Nephron progenitor cell (in vitro differentiated cells): ENCODE results near the gene RPS29.
A peak's percentile ranks its signal among the peaks of the same experiment; 100 is the strongest.

Source experiments
- DNase-seq: peaks from one replicate; pipeline ENCODE4 v3.0.0; 2021
- H3K27ac Mint-ChIP-seq: 2 replicates; pipeline ENCODE4 v1.8.0; 2021; ENCODE audit warnings: mild to moderate bottlenecking, moderate library complexity, mixed read lengths
- H3K27me3 Mint-ChIP-seq: 2 replicates; pipeline ENCODE4 v1.8.0; 2021; ENCODE audit warnings: mild to moderate bottlenecking, low read depth, mixed read lengths; ENCODE audit not compliant: poor library complexity
- H3K36me3 Mint-ChIP-seq: 2 replicates; pipeline ENCODE4 v1.8.0; 2021; ENCODE audit warnings: low read depth, mixed read lengths
- H3K4me1 Mint-ChIP-seq: 2 replicates; pipeline ENCODE4 v1.8.0; 2021; ENCODE audit warnings: mixed read lengths
- H3K4me3 Mint-ChIP-seq: 2 replicates; pipeline ENCODE4 v1.8.0; 2021; ENCODE audit warnings: mild to moderate bottlenecking, moderate library complexity, mixed read lengths
- H3K9me3 Mint-ChIP-seq: 2 replicates; pipeline ENCODE4 v1.8.0; 2021; ENCODE audit warnings: mild to moderate bottlenecking, moderate library complexity, mixed read lengths
- CTCF ChIP-seq: fragments of 200-600 bp; sonication (generic); IDR thresholded peaks from 2 replicates; pipeline ENCODE4 v1.5.0; 2021; ENCODE audit warnings: antibody characterized with exemption

Gene RPS29

GRCh38 chr14:49581209-49582112 is 4.7 kb downstream of the RPS29 start:
- peak overlapping the region; percentile 18 for H3K4me3 Mint-ChIP-seq
- H3K27me3 Mint-ChIP-seq = no peaks in the 10 kb centered on the region
- peaks cover 62% of the 10 kb centered on the region for H3K4me1 Mint-ChIP-seq
- TF ChIP-seq CTCF = no peak
- no peaks in the 10 kb centered on the region for H3K9me3 Mint-ChIP-seq
- DNase-seq = no peak
- peak overlapping the region; percentile 88 for H3K27ac Mint-ChIP-seq
- peaks cover 70% of the 10 kb centered on the region for H3K36me3 Mint-ChIP-seq

GRCh38 chr14:49579841-49580240 is 6.3 kb downstream of the RPS29 start:
- H3K36me3 Mint-ChIP-seq = peaks cover 78% of the 10 kb centered on the region

GRCh38 chr14:49578141-49578540 is 8.0 kb downstream of the RPS29 start:
- Mint-ChIP-seq H3K27ac (peak overlapping the region; percentile 88), H3K4me3 (no peak overlapping the region), H3K27me3 (no peaks in the 10 kb centered on the region), H3K4me1 (peaks cover 40% of the 10 kb centered on the region), H3K9me3 (no peaks in the 10 kb centered on the region), H3K36me3 (peaks cover 78% of the 10 kb centered on the region)
- no peak for DNase-seq
- TF ChIP-seq CTCF = no peak

More at GRCh38 chr14:49579841-49580240, 6.3 kb downstream of the RPS29 start:
- no peaks in the 10 kb centered on the region for H3K9me3 Mint-ChIP-seq
- no peak for TF ChIP-seq CTCF
- H3K27me3 Mint-ChIP-seq = no peaks in the 10 kb centered on the region
- DNase-seq = no peak
- H3K27ac Mint-ChIP-seq = peak overlapping the region; percentile 22
- peaks cover 55% of the 10 kb centered on the region for H3K4me1 Mint-ChIP-seq
- no peak overlapping the region for H3K4me3 Mint-ChIP-seq

DNA sequence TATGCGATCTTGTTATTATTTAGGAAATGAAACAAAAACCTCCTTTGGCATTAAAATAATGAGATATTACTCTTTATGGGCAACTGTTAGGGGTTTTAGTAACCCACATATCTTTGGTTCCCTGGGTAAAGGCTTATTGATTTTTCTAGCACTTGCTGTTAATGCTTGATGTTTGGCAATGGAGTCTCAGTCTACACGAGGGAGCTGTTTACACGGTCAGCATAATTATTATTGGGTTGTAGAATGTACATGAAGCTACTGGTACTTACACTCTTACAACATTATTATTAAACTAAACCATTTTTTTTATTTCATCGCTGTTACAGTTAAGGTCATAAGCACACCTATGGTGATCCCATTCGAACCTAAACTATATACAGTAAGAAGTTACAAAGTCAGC is 12.1 kb downstream of the RPS29 start:
- Mint-ChIP-seq H3K9me3 (peaks cover 11% of the 10 kb centered on the region), H3K4me1 (peaks cover 10% of the 10 kb centered on the region), H3K36me3 (peaks cover 77% of the 10 kb centered on the region), H3K27me3 (no peaks in the 10 kb centered on the region), H3K4me3 (no peak overlapping the region), H3K27ac (no peak overlapping the region)
- no peak for TF ChIP-seq CTCF
- no peak for DNase-seq

DNA sequence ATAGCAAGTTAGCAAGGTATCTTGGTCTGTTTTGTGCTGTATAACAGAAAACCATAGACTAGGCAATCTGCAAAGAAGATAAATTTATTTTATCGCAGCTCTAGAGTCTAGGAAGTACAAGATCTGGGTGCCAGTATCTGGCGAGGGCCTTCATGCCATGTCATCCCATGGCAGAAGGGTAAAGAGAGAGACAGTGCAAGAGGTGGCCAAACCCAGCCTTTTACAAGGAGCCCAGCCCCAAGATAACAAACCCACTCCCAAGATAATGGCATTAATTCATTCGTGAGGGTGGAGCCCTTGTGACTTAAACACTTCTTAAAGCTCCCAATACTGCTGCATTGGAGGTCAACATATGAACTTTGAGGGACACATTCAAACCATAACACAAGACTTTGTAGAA is 16.9 kb downstream of the RPS29 start:
- peak overlapping the region; percentile 56 for H3K27ac Mint-ChIP-seq
- peaks cover 11% of the 10 kb centered on the region for H3K9me3 Mint-ChIP-seq
- H3K4me1 Mint-ChIP-seq = peaks cover 19% of the 10 kb centered on the region
- no peak for TF ChIP-seq CTCF
- no peaks in the 10 kb centered on the region for H3K27me3 Mint-ChIP-seq
- DNase-seq = no peak
- peaks cover 40% of the 10 kb centered on the region for H3K36me3 Mint-ChIP-seq
- H3K4me3 Mint-ChIP-seq = no peak overlapping the region

DNA sequence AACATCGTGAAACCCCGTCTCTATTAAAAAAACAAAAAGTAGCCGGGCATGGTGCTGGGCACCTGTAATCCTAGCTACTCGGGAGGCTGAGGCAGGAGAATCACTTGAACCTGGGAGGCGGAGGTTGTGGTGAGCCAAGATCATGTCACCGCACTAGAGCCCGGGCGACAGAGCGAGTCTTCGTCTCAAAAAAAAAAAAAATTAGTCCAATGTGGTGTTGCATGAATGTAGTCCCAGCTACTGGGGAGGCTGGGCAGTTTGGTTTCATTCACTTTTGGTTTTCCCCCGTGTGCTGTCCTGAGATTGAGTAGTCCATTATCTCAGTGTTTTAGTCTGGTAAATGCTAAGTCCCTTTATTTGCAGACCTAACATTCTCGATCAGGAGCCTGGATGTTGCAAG is 19.5 kb downstream of the RPS29 start:
- no peak for DNase-seq
- peaks cover 20% of the 10 kb centered on the region for H3K36me3 Mint-ChIP-seq
- peaks cover 4% of the 10 kb centered on the region for H3K27me3 Mint-ChIP-seq
- H3K9me3 Mint-ChIP-seq = peaks cover 19% of the 10 kb centered on the region
- H3K27ac Mint-ChIP-seq = peak overlapping the region; percentile 48
- TF ChIP-seq CTCF = no peak
- H3K4me3 Mint-ChIP-seq = no peak overlapping the region
- H3K4me1 Mint-ChIP-seq = peaks cover 19% of the 10 kb centered on the region
